ENCODE data around the gene ARPP21. TPM values are rescaled to one million over a fixed set of nuclear protein-coding genes. Genes with fewer than 3 reads are reported as not detected.
A peak's percentile ranks its signal among the peaks of the same experiment; 100 is the strongest.
"Not testable (repeated sequence)": the region's sequence is repeated elsewhere in the genome, so short reads cannot be mapped to it uniquely, and the experiment has no call there.

The ARPP21 gene
- not detected for polyA plus RNA-seq

DNA sequence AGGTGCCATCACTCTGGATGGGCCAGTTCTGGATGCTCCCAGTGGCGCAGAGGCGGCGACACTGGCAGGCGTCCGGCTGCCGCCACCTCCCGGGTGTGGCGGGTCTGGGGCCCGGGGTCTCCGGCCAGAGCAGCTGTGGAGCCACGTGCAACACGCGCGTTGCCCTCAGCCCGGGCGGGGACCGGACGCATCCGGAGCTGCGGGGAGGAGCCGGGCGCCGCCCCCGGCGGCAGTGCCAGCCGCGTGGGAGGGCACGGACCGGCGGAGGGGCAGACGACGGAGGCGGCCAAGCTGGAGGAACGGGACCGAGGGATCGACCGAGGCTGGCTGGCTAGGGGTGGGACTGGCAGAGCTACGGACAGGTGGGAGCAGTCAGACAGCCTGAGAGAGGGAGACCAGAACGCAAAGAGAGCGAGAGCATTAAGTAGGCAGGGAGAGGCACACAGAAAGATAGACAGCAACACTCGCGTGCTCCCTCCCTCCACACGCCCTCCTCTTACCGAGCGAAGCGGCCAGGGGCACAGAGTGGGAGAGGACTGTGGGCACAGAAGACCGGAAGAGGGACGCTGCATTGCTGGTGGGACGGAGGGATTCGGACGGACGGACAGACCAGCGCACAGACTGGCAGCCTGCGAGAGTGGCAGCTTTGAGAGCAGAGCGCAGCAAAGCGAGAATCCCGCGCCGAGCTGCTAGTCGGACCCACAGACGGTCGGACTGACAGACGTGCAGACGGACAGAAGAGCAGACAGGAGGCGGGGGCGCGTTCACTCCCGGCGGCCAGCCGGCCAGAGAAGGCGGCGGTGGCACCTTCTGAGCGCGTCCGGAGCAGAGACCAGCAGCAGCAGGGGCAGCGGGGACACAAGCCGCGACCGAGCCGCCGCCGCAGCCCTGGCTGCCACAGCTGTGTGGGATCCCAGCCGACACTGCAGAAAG lies at the start of gene ARPP21:
Gene ARPP21 (plus strand): TSS at position 272 of the 933 bp plus-strand sequence. CDS start 42,227 bp downstream, outside the sequence.
- Mint-ChIP-seq H3K27me3 (ENCODE audit: low read depth in 3 of 3) (peaks cover 3 to 5% (median 3%) of the 10 kb centered on the region in 3 donors), H3K36me3 (peaks cover 0 to 3% (median 3%) of the 10 kb centered on the region in 3 donors), H3K9me3 (peaks cover 6 to 31% (median 10%) of the 10 kb centered on the region in 6 donors), H3K27ac (no peak within 1 kb of the TSS), H3K4me3 (peak within 1 kb of the TSS; percentile 29 to 66 (median 58)), H3K4me1 (peaks cover 0 to 1% of the 10 kb centered on the region in 2 donors)
- DNase-seq = no peak

DNA sequence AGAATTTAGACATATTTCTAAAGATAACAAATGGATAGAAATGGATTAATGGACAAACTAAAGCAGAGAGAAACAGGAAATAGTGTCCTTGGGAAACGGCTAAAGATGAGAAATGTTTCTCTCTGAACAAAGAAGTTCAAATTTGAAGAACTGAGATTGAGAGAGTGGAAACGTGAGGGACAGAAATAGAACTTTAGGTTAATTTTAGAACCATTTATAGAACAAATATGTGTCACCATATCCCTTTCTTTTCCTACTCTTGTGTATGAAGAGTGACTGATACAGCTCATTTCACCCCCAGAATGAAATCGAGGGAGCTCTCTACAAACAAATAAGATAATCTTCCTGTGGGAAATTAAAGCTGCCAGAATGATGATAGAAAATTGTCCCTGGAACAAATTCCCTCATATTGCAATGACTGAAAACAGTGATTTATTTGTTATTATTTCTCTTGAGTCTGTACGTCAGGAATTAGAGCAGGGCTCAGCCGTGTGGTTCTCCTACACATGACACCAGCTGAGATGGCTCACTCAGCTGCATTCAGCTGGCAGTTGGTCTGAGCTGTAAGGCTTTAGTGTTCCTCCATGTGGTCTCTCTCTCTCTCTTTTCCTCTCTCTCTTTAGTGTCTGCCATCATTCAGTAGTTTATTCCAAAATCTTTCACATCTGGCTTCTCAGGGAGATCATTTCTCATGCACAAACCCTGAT lies 46.6 kb upstream of the ARPP21 start:
- Mint-ChIP-seq H3K36me3 (peaks cover 0 to 3% (median 0%) of the 10 kb centered on the region in 3 donors), H3K4me1 (no peaks in the 10 kb centered on the region), H3K27ac (no peak overlapping the region), H3K4me3 (no peak overlapping the region), H3K9me3 (peaks cover 7 to 43% (median 13%) of the 10 kb centered on the region in 6 donors), H3K27me3 (ENCODE audit: low read depth in 3 of 3) (peaks cover 0 to 3% (median 0%) of the 10 kb centered on the region in 3 donors)
- DNase-seq = no peak

- Mint-ChIP-seq H3K27ac (no peak overlapping the region), H3K4me3 (no peak overlapping the region), H3K4me1 (no peaks in the 10 kb centered on the region), H3K27me3 (ENCODE audit: low read depth in 3 of 3) (peaks cover 0 to 3% (median 0%) of the 10 kb centered on the region in 3 donors), H3K9me3 (peaks cover 6 to 36% (median 13%) of the 10 kb centered on the region in 6 donors), H3K36me3 (no peaks in the 10 kb centered on the region)
- no peak for DNase-seq
Observed at GRCh38 chr3:35594739-35595138, 44.6 kb upstream of the ARPP21 start.

- no peak overlapping the region for H3K4me3 Mint-ChIP-seq
- no peak overlapping the region for H3K27ac Mint-ChIP-seq
- no peak for DNase-seq
Observed at GRCh38 chr3:35596335-35596995, 42.9 kb upstream of the ARPP21 start.

GRCh38 chr3:35597490-35597889 lies 41.8 kb upstream of the ARPP21 start:
- Mint-ChIP-seq H3K36me3 (no peaks in the 10 kb centered on the region), H3K4me3 (no peak overlapping the region), H3K27me3 (ENCODE audit: low read depth in 3 of 3) (peaks cover 0 to 3% (median 0%) of the 10 kb centered on the region in 3 donors), H3K4me1 (no peaks in the 10 kb centered on the region), H3K27ac (no peak overlapping the region), H3K9me3 (peaks cover 3 to 29% (median 11%) of the 10 kb centered on the region in 6 donors)
- no peak for DNase-seq

More at GRCh38 chr3:35596335-35596995, 42.9 kb upstream of the ARPP21 start:
- Mint-ChIP-seq H3K36me3 (no peaks in the 10 kb centered on the region), H3K4me1 (no peaks in the 10 kb centered on the region), H3K9me3 (peaks cover 4 to 34% (median 12%) of the 10 kb centered on the region in 6 donors), H3K27me3 (ENCODE audit: low read depth in 3 of 3) (peaks cover 0 to 3% (median 0%) of the 10 kb centered on the region in 3 donors)

GRCh38 chr3:35598804-35599203 lies 40.5 kb upstream of the ARPP21 start:
- no peak overlapping the region for H3K4me3 Mint-ChIP-seq
- H3K36me3 Mint-ChIP-seq = no peaks in the 10 kb centered on the region
- no peak overlapping the region for H3K27ac Mint-ChIP-seq
- H3K4me1 Mint-ChIP-seq = no peaks in the 10 kb centered on the region
- peaks cover 3 to 25% (median 14%) of the 10 kb centered on the region in 6 donors for H3K9me3 Mint-ChIP-seq
- H3K27me3 Mint-ChIP-seq (ENCODE audit: low read depth in 3 of 3) = peaks cover 0 to 3% (median 0%) of the 10 kb centered on the region in 3 donors
- DNase-seq = no peak

DNA sequence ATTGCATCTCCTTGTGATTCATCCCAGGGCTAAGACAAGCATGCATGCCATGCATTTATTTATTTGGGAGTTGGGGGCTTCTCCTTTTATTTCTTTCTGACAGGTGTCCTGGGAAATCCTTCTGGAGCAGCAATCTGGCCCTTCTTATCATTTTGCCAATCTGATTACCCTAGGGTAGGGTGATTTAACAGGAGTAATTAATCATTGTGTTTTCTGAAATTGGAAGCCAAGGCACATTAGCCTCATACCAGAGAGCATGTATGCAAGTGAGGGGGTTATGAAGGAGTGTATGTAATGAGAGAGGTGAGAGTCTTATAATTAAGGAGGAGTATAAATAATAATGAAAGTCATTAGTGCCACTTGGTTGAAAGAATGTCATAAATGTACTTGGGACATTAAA lies 37.4 kb upstream of the ARPP21 start:
- no peaks in the 10 kb centered on the region for H3K4me1 Mint-ChIP-seq
- no peak for DNase-seq
- peaks cover 3 to 26% (median 16%) of the 10 kb centered on the region in 6 donors for H3K9me3 Mint-ChIP-seq
- no peak overlapping the region for H3K27ac Mint-ChIP-seq
- no peaks in the 10 kb centered on the region for H3K36me3 Mint-ChIP-seq
- no peak overlapping the region for H3K4me3 Mint-ChIP-seq
- no peaks in the 10 kb centered on the region for H3K27me3 Mint-ChIP-seq (ENCODE audit: low read depth in 3 of 3)

GRCh38 chr3:35602395-35602936 lies 36.9 kb upstream of the ARPP21 start:
- H3K4me1 Mint-ChIP-seq = no peaks in the 10 kb centered on the region
- H3K27me3 Mint-ChIP-seq (ENCODE audit: low read depth in 3 of 3) = no peaks in the 10 kb centered on the region
- H3K27ac Mint-ChIP-seq = no peak overlapping the region
- H3K4me3 Mint-ChIP-seq = no peak overlapping the region
- no peaks in the 10 kb centered on the region for H3K36me3 Mint-ChIP-seq
- peaks cover 3 to 30% (median 16%) of the 10 kb centered on the region in 6 donors for H3K9me3 Mint-ChIP-seq
- no peak for DNase-seq

- no peak overlapping the region for H3K27ac Mint-ChIP-seq
- DNase-seq = no peak
- peaks cover 3 to 14% (median 9%) of the 10 kb centered on the region in 6 donors for H3K9me3 Mint-ChIP-seq
- H3K4me3 Mint-ChIP-seq = no peak overlapping the region
- no peaks in the 10 kb centered on the region for H3K4me1 Mint-ChIP-seq
- H3K27me3 Mint-ChIP-seq (ENCODE audit: low read depth in 3 of 3) = peaks cover 0 to 2% (median 0%) of the 10 kb centered on the region in 3 donors
- H3K36me3 Mint-ChIP-seq = no peaks in the 10 kb centered on the region
Observed at GRCh38 chr3:35616346-35616745, 23.0 kb upstream of the ARPP21 start.

- DNase-seq = no peak
- H3K4me3 Mint-ChIP-seq = no peak overlapping the region
- H3K27me3 Mint-ChIP-seq (ENCODE audit: low read depth in 3 of 3) = peaks cover 0 to 2% (median 0%) of the 10 kb centered on the region in 3 donors
- H3K9me3 Mint-ChIP-seq = peaks cover 3 to 11% (median 7%) of the 10 kb centered on the region in 6 donors
- H3K27ac Mint-ChIP-seq = no peak overlapping the region
- H3K36me3 Mint-ChIP-seq = no peaks in the 10 kb centered on the region
- no peaks in the 10 kb centered on the region for H3K4me1 Mint-ChIP-seq
Observed at GRCh38 chr3:35617370-35617769, 22.0 kb upstream of the ARPP21 start.

DNA sequence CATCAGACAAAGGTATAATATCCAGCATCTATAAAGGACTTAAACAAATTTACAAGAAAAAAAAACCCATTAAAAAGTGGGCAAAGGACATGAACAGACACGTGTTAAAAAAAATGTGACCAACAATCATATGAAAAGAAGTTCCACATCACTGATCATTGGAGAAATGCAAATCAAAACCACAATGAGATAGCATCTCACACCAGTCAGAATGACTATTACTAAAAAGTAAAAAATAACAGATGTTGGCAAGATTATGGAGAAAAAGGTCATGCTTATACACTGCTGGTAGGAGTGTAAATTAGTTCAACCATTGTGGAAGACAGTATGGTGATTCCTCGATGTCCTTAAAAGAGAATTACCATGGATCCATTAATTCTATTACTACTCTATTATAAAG lies 19.1 kb upstream of the ARPP21 start:
- not testable (repeated sequence) for H3K36me3 Mint-ChIP-seq; H3K4me3 Mint-ChIP-seq; DNase-seq; H3K27ac Mint-ChIP-seq; H3K27me3 Mint-ChIP-seq (ENCODE audit: low read depth in 3 of 3); H3K4me1 Mint-ChIP-seq
- H3K9me3 Mint-ChIP-seq = peaks cover 1 to 11% (median 4%) of the 10 kb centered on the region in 6 donors

DNA sequence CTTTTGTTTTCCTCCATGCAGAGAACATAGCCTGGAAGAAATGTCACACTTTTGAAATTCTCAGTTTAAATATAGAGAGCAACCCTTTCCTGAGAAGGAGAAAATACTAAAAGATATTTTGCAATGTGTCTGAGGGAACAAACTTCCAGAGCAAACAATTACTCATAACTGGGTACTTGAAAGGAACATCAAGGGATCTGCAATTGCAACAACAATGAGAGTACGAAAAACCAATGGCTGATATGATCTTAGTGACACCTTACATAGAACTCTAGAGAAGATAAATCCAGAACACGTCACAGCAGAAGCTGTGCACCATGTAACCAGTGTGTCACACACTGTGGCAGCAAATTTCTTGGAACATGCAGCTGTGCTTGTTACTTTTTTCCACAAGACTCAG lies 14.6 kb upstream of the ARPP21 start:
- no peaks in the 10 kb centered on the region for H3K27me3 Mint-ChIP-seq (ENCODE audit: low read depth in 3 of 3)
- H3K9me3 Mint-ChIP-seq = peaks cover 0 to 14% (median 7%) of the 10 kb centered on the region in 6 donors
- no peak for DNase-seq
- no peak overlapping the region for H3K27ac Mint-ChIP-seq
- H3K4me3 Mint-ChIP-seq = no peak overlapping the region
- peaks cover 0 to 3% (median 0%) of the 10 kb centered on the region in 3 donors for H3K36me3 Mint-ChIP-seq
- H3K4me1 Mint-ChIP-seq = no peaks in the 10 kb centered on the region
